HepG2 (cell line): ENCODE results near the gene SLC7A4. TPM values are rescaled to one million over a fixed set of nuclear protein-coding genes. Genes with fewer than 3 reads are reported as not detected.

Source experiments
- ATF7-NPFF ChIP-seq: sonication (generic); formaldehyde crosslinking; IDR thresholded peaks from 2 replicates; pipeline ENCODE4 v1.8.1; 2023; ENCODE audit warnings: mild to moderate bottlenecking, low read depth, missing genetic modification reagents, moderate library complexity
- CBX5 ChIP-seq: sonication (generic); formaldehyde crosslinking; IDR thresholded peaks from 2 replicates; pipeline ENCODE4 v1.4.0; 2020; ENCODE audit warnings: missing genetic modification reagents, borderline replicate concordance
- CENPX ChIP-seq: sonication (generic); formaldehyde crosslinking; IDR thresholded peaks from 2 replicates; pipeline ENCODE4 v1.9.0; 2021; ENCODE audit warnings: mild to moderate bottlenecking, missing genetic modification reagents, moderate library complexity
- GATAD1 ChIP-seq: IDR thresholded peaks from 2 replicates; pipeline ENCODE4 v1.6.1; 2016; ENCODE audit warnings: missing genetic modification reagents, missing compliant biosample characterization
- GLMP ChIP-seq: sonication (generic); formaldehyde crosslinking; IDR thresholded peaks from 2 replicates; pipeline ENCODE4 v1.9.0; 2021; ENCODE audit warnings: missing genetic modification reagents, mild to moderate bottlenecking, borderline replicate concordance
- HDAC1 ChIP-seq: sonication (generic); formaldehyde crosslinking; IDR thresholded peaks from 2 replicates; pipeline ENCODE4 v1.5.1; 2020; ENCODE audit warnings: mild to moderate bottlenecking, missing genetic modification reagents
- ISL2 ChIP-seq: sonication (generic); formaldehyde crosslinking; IDR thresholded peaks from 2 replicates; pipeline ENCODE4 v1.5.0; 2020; ENCODE audit warnings: missing genetic modification reagents
- KDM2A ChIP-seq: sonication (generic); formaldehyde crosslinking; IDR thresholded peaks from 2 replicates; pipeline ENCODE4 v1.4.0; 2020; ENCODE audit warnings: low read depth, missing genetic modification reagents, borderline replicate concordance
- MEIS2 ChIP-seq: sonication (generic); formaldehyde crosslinking; IDR thresholded peaks from 2 replicates; pipeline ENCODE4 v1.9.0; 2021; ENCODE audit warnings: mild to moderate bottlenecking, missing genetic modification reagents
- MTF1 ChIP-seq: sonication (generic); formaldehyde crosslinking; IDR thresholded peaks from 2 replicates; pipeline ENCODE4 v1.5.0; 2020; ENCODE audit warnings: missing genetic modification reagents
- SKI ChIP-seq: fragments of 450-650 bp; IDR thresholded peaks from one replicate; pipeline ENCODE4 v1.6.1; 2018; ENCODE audit warnings: mild to moderate bottlenecking; ENCODE audit not compliant: partially characterized antibody
- SNAI1 ChIP-seq: sonication (generic); formaldehyde crosslinking; IDR thresholded peaks from 2 replicates; pipeline ENCODE4 v1.5.0; 2020; ENCODE audit warnings: mild to moderate bottlenecking, missing genetic modification reagents, borderline replicate concordance
- SNRNP70 ChIP-seq: fragments of 200-400 bp; formaldehyde crosslinking; IDR thresholded peaks from 2 replicates; pipeline ENCODE4 v1.6.1; 2017; ENCODE audit warnings: mild to moderate bottlenecking, low read depth, low read length, moderate library complexity
- SPEN ChIP-seq: sonication (generic); formaldehyde crosslinking; IDR thresholded peaks from 2 replicates; pipeline ENCODE4 v1.5.1; 2020; ENCODE audit warnings: low read depth, mild to moderate bottlenecking, missing genetic modification reagents
- TEAD3 ChIP-seq: optimal IDR thresholded peaks from 2 replicates; pipeline ENCODE3; 2016; ENCODE audit warnings: borderline replicate concordance
- ZNF260 ChIP-seq: sonication (generic); formaldehyde crosslinking; IDR thresholded peaks from 2 replicates; pipeline ENCODE4 v1.4.0; 2020; ENCODE audit warnings: missing genetic modification reagents, low read depth, mild to moderate bottlenecking, borderline replicate concordance
- ZNF451 ChIP-seq: sonication (generic); formaldehyde crosslinking; IDR thresholded peaks from 2 replicates; pipeline ENCODE4 v1.5.0; 2020; ENCODE audit warnings: mild to moderate bottlenecking, missing genetic modification reagents
- ZNF619 ChIP-seq: sonication (generic); formaldehyde crosslinking; IDR thresholded peaks from 2 replicates; pipeline ENCODE4 v1.4.0; 2020; ENCODE audit warnings: mild to moderate bottlenecking, missing genetic modification reagents
- ZNF672 ChIP-seq: sonication (generic); formaldehyde crosslinking; IDR thresholded peaks from 2 replicates; pipeline ENCODE4 v1.8.1; 2022; ENCODE audit warnings: missing genetic modification reagents
- ZNF766 ChIP-seq: sonication (generic); formaldehyde crosslinking; IDR thresholded peaks from 2 replicates; pipeline ENCODE4 v1.5.0; 2020; ENCODE audit warnings: missing genetic modification reagents, borderline replicate concordance
- ZNF775 ChIP-seq: sonication (generic); formaldehyde crosslinking; IDR thresholded peaks from 2 replicates; pipeline ENCODE4 v1.4.0; 2020; ENCODE audit warnings: missing genetic modification reagents, mild to moderate bottlenecking, moderate library complexity, borderline replicate concordance
- ZNF850 ChIP-seq: sonication (generic); formaldehyde crosslinking; conservative IDR thresholded peaks from 2 replicates; pipeline ENCODE4 v1.9.0; 2021; ENCODE audit warnings: mild to moderate bottlenecking, missing genetic modification reagents
- polyA plus RNA-seq, 8 experiments: library from polyadenylated mRNA; depleted of rRNA in 3 of 8; stranded (reverse) in 7 of 8; unstranded in 1 of 8; fragments of >200 nt; fragmentation: Illumina TruSeq in 4 of 8; extraction: Trizol in 4 of 8; gene quantifications; 2 replicates each; pipeline versions ENCODE4 v1.2.1 to v1.2.3, GENCODE V29; 2011 to 2016; ENCODE audit warnings: low read depth in 4 of 8, missing spikeins in 1 of 8, mixed read lengths in 1 of 8; ENCODE audit not compliant: insufficient read depth in 1 of 8
- total RNA-seq, 5 experiments: library from RNA; depleted of rRNA; stranded (reverse); fragments of >200 nt; fragmentation: Illumina TruSeq; extraction: Trizol; gene quantifications; 2 replicates each; pipeline ENCODE4 v1.2.3, GENCODE V29; 2016; ENCODE audit warnings: low read depth in 1 of 5
- TF ChIP-seq, protein P1 (sequence below): IDR thresholded peaks from 2 replicates; pipeline ENCODE4 v1.6.1; 2016; ENCODE audit warnings: missing compliant biosample characterization, missing genetic modification reagents, borderline replicate concordance
- TF ChIP-seq, protein P2 (sequence below): IDR thresholded peaks from 2 replicates; pipeline ENCODE4 v1.6.1; 2018; ENCODE audit warnings: missing genetic modification reagents

The SLC7A4 gene
- total and polyA plus RNA-seq, 2 of the 13 experiments (the other 11 are each of a cell fraction or from before 2014, with no cell fraction given), result not detected

DNA sequence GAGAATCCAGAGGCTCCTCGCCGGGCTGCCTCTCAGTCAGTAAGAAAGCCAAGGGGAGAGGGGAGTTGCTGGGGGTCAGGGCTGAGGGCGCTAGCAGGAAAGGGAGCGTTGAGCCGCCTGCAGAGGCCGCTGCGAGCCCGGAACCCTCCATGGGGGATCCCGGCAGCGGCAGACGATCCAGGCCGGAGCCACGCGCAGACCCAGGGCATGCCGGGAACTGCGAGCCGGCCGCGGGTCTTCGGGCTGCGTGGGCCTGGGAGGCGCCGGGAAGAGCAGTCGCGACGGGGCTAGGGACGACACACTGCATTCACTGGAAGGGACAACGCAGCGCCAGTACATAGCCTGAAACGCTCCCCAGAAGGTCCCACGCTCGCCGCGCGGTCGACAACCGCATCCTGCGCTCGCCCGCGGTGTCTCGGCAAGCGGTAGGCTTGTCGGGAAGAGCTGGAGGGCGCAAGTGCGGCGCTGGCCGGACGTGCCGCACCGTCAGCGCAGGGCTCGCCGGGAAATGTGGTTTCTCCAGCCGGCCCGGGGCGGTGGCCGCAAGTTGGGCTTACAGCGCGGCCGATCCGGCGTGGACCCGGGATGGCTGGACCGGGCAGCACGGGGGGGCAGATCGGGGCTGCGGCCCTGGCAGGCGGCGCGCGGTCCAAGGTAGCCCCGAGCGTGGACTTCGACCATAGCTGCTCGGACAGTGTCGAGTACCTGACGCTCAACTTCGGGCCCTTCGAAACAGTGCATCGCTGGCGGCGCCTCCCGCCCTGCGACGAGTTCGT lies 50.4 kb downstream of the SLC7A4 start, which contains the start of gene LZTR1 (continued):
- TF ChIP-seq CENPX (no peak), MEIS2 (CRISPR knock-in tag) (peak; percentile 87), GLMP (no peak), ZNF672 (CRISPR knock-in tag) (no peak), ZNF775 (peak; percentile 88), ZNF260 (CRISPR knock-in tag) (no peak), ZNF766 (CRISPR knock-in tag) (peak; percentile 86; the same call in 1 of the 2 replicates), HDAC1 (CRISPR knock-in tag) (peak; percentile 89), KDM2A (peak; percentile 99), GATAD1 (CRISPR knock-in tag) (peak; percentile 95), ZNF619 (CRISPR knock-in tag) (peak; percentile 38; the same call in 1 of the 2 replicates), SNAI1 (CRISPR knock-in tag) (peak; percentile 92; the same call in 1 of the 2 replicates), MTF1 (CRISPR knock-in tag) (peak; percentile 90), ISL2 (CRISPR knock-in tag) (peak; percentile 84), SKI (peak; percentile 46), CBX5 (CRISPR knock-in tag) (peak; percentile 87; the same call in 1 of the 2 replicates), ZNF850 (CRISPR knock-in tag) (peak; percentile 81; the same call in 1 of the 2 replicates), ZNF451 (CRISPR knock-in tag) (peak; percentile 89), ATF7-NPFF (CRISPR knock-in tag) (peak; percentile 87), SNRNP70 (no peak), SPEN (CRISPR knock-in tag) (peak; percentile 95), TEAD3 (CRISPR knock-in tag) (peak; percentile 88)
- TF ChIP-seq, protein P1, sequence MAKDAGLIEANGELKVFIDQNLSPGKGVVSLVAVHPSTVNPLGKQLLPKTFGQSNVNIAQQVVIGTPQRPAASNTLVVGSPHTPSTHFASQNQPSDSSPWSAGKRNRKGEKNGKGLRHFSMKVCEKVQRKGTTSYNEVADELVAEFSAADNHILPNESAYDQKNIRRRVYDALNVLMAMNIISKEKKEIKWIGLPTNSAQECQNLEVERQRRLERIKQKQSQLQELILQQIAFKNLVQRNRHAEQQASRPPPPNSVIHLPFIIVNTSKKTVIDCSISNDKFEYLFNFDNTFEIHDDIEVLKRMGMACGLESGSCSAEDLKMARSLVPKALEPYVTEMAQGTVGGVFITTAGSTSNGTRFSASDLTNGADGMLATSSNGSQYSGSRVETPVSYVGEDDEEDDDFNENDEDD, result peak; percentile 55; the same call in 1 of the 2 replicates
- TF ChIP-seq, protein P2, sequence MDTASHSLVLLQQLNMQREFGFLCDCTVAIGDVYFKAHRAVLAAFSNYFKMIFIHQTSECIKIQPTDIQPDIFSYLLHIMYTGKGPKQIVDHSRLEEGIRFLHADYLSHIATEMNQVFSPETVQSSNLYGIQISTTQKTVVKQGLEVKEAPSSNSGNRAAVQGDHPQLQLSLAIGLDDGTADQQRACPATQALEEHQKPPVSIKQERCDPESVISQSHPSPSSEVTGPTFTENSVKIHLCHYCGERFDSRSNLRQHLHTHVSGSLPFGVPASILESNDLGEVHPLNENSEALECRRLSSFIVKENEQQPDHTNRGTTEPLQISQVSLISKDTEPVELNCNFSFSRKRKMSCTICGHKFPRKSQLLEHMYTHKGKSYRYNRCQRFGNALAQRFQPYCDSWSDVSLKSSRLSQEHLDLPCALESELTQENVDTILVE (CRISPR knock-in tag), result no peak; the same call in none of the 2 replicates
